Measurements from ENCODE around the gene RBM26. TPM values are rescaled to one million over a fixed set of nuclear protein-coding genes. Genes with fewer than 3 reads are reported as not detected.

RBM26 gene
- total and polyA plus RNA-seq, 3 donors from 2014 or later: 37.6 to 67.5 (median 66.1) TPM

GRCh38 chr13:79435561-79435990 is 29.5 kb upstream of the RBM26 start:
- no peaks in the 10 kb centered on the region for H3K36me3 ChIP-seq (ENCODE audit: low read depth, missing control alignments)
- no peak for DNase-seq
- TF ChIP-seq CTCF (IDR thresholded peaks at IDR 0.05): no peak
- TF ChIP-seq POLR2A (IDR thresholded peaks at IDR 0.05): no peak
- H3K4me3 ChIP-seq: no peak overlapping the region
- 82 to 83% methylated on average over 1 of the region's 1 CpG for WGBS, 2 donors
- H3K27ac ChIP-seq: no peak overlapping the region
- H3K4me1 ChIP-seq: no peaks in the 10 kb centered on the region
- intact Hi-C loops (cut with DNase I; ENCODE audit: low total_unique reads): loop anchor here (10.0 kb wide), 1 partner anchor 89 kb away; no protein-coding TSS in a partner anchor
- H3K9me3 ChIP-seq: no peaks in the 10 kb centered on the region
- no peaks in the 10 kb centered on the region for H3K27me3 ChIP-seq

DNA sequence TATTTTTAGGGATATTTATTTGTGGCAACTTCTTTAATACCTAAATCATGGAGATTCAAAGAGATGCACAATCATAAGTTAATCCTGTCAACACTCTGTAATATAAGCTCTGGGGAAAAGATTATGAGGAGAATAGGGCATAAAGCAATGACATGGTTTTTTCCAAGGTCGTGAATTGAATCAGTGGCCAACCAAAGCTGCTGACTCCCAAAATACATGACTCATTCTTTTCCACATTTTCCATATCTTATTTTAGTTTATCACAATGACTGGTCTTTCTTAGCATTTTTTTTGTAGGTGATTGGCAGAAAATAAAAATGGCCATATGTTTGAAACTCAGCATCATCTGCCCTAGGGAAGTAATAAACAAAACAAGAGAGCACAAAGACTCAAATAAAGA is 28.5 kb upstream of the RBM26 start:
- Histone ChIP-seq H3K27me3 (no peaks in the 10 kb centered on the region), H3K27ac (no peak overlapping the region), H3K9me3 (no peaks in the 10 kb centered on the region), H3K4me1 (no peaks in the 10 kb centered on the region), H3K36me3 (ENCODE audit: low read depth, missing control alignments) (no peaks in the 10 kb centered on the region), H3K4me3 (no peak overlapping the region)
- intact Hi-C loops (cut with DNase I; ENCODE audit: low total_unique reads): loop anchor here (10.0 kb wide), 1 partner anchor 90 kb away; no protein-coding TSS in a partner anchor
- DNase-seq: no peak
- 41 to 50% methylated on average over 1 of the region's 1 CpG for WGBS, 2 donors
- TF ChIP-seq POLR2A (IDR thresholded peaks at IDR 0.05): no peak

DNA sequence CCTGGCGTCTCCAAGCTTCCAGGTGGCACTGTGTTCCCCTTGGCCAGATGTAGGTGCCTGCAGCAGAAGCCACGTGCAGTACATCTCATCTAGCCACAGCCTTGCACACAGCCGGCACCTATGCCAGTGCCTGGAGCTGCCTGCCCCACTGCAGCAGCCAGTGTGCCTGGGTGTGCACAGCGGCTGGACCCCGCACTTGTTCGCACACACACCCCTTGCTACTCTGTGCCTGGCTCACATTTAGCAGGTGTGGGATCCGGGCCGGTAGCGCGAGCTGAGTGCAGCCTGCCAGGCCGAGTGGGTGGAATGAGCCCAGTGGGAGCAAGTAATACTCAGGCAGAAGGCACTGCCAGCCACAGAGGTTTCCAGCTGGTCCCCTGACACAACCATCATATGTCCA is 26.9 kb upstream of the RBM26 start:
- H3K27ac ChIP-seq: no peak overlapping the region

GRCh38 chr13:79432086-79432485 is 26.0 kb upstream of the RBM26 start:
- H3K9me3 ChIP-seq: no peaks in the 10 kb centered on the region
- TF ChIP-seq POLR2A (IDR thresholded peaks at IDR 0.05) (no peak), CTCF (IDR thresholded peaks at IDR 0.05) (no peak)
- intact Hi-C loops (cut with DNase I; ENCODE audit: low total_unique reads): loop anchor here (10.0 kb wide), 1 partner anchor 93 kb away; no protein-coding TSS in a partner anchor
- DNase-seq: no peak
- H3K4me1 ChIP-seq: no peaks in the 10 kb centered on the region
- H3K4me3 ChIP-seq: no peak overlapping the region
- WGBS, 2 donors: 82% methylated on average over 6 of the region's 6 CpGs; no CpG with 5 or more reads in 1 of the 2 donors
- H3K36me3 ChIP-seq (ENCODE audit: low read depth, missing control alignments): no peaks in the 10 kb centered on the region
- no peak overlapping the region for H3K27ac ChIP-seq
- H3K27me3 ChIP-seq: no peaks in the 10 kb centered on the region

More for the DNA sequence above, 26.9 kb upstream of the RBM26 start:
- no peaks in the 10 kb centered on the region for H3K9me3 ChIP-seq
- no peaks in the 10 kb centered on the region for H3K27me3 ChIP-seq
- H3K4me3 ChIP-seq: no peak overlapping the region
- no peaks in the 10 kb centered on the region for H3K36me3 ChIP-seq (ENCODE audit: low read depth, missing control alignments)
- DNase-seq: no peak
- WGBS, 2 donors: 67 to 72% methylated on average over 3 to 11 of the region's 11 CpGs
- TF ChIP-seq POLR2A (IDR thresholded peaks at IDR 0.05) (no peak), CTCF (IDR thresholded peaks at IDR 0.05) (no peak)
- no peaks in the 10 kb centered on the region for H3K4me1 ChIP-seq
- intact Hi-C loops (cut with DNase I; ENCODE audit: low total_unique reads): loop anchor here (10.0 kb wide), 1 partner anchor 92 kb away; no protein-coding TSS in a partner anchor

DNA sequence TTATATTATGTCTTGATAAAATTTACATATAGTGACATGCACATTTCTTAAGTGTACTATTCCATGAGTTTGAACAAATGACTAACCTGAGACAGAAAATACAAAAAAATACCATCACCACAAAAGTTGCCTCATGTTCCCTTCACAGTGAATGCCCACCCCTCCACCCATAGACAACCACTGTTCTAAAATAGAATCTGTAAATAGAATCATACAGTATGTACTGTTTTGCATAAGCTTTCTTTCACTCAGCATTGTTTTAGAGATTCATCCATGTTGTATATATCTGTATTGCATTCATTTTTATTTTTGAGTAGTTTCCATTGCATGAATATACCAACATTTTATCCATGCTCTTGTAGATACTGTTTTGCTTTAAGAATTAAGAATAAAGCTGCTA is 23.3 kb upstream of the RBM26 start:
- Histone ChIP-seq H3K4me3 (no peak overlapping the region), H3K36me3 (ENCODE audit: low read depth, missing control alignments) (no peaks in the 10 kb centered on the region), H3K27ac (no peak overlapping the region), H3K4me1 (no peaks in the 10 kb centered on the region), H3K27me3 (no peaks in the 10 kb centered on the region), H3K9me3 (no peaks in the 10 kb centered on the region)
- intact Hi-C loops (cut with DNase I; ENCODE audit: low total_unique reads): no loop called here
- DNase-seq: no peak
- no peak for TF ChIP-seq POLR2A (IDR thresholded peaks at IDR 0.05)
- TF ChIP-seq CTCF (IDR thresholded peaks at IDR 0.05): no peak

Measured in testis (tissue), 3 donors.